HG03095 (cell line): ENCODE data around the gene TRIM5.
A peak's percentile ranks its signal among the peaks of the same experiment; 100 is the strongest.

Experiments used
- ATAC-seq: cut with Tn5 transposase; IDR thresholded peaks from one replicate; pipeline ENCODE4 v1.9.1; 2021; ENCODE audit warnings: moderate library complexity; ENCODE audit not compliant: unreplicated experiment

TRIM5 gene

GRCh38 chr11:5625281-5625680 lies 59.6 kb downstream of the TRIM5 start:
- ATAC-seq = no peak

GRCh38 chr11:5624489-5625279 lies 60.2 kb downstream of the TRIM5 start, which contains the start of gene TRIM34:
Gene TRIM34, plus strand, starts transcription at chr11:5625001. Its CDS starts 7,331 bp downstream, at chr11:5632332.
- ATAC-seq = peak; percentile 96

- no peak for ATAC-seq
These were observed 62.1 kb downstream of the TRIM5 start for GRCh38 chr11:5622802-5623201.

- ATAC-seq = no peak
These were observed 63.3 kb downstream of the TRIM5 start for GRCh38 chr11:5621580-5621979.

GRCh38 chr11:5620651-5621521 lies 64.0 kb downstream of the TRIM5 start:
- ATAC-seq = no peak

- no peak for ATAC-seq
These were observed 66.1 kb downstream of the TRIM5 start for GRCh38 chr11:5618807-5619206.
